ENCODE data around the gene DGKG. TPM values are rescaled to one million over a fixed set of nuclear protein-coding genes. Genes with fewer than 3 reads are reported as not detected.

The DGKG gene
- total and polyA plus RNA-seq, 2 of the 8 experiments (the other 6 are each of a cell fraction or from before 2014, with no cell fraction given) = 0.30 to 0.48 TPM

GRCh38 chr3:186144257-186144656 lies 217.8 kb downstream of the DGKG start (continued):
- TF ChIP-seq CHD7 (IDR thresholded peaks at IDR 0.05; ENCODE audit: insufficient replicate concordance, low read length) (no peak), SAP30 (IDR thresholded peaks at IDR 0.05; ENCODE audit: insufficient read depth, insufficient replicate concordance, low read length) (no peak), EZH2 (IDR thresholded peaks at IDR 0.05; ENCODE audit: low read depth, low read length, severe bottlenecking) (no peak), KDM1A (IDR thresholded peaks at IDR 0.05; ENCODE audit: borderline replicate concordance, low read length) (no peak), POU5F1 (IDR thresholded peaks at IDR 0.05; ENCODE audit: low read depth, low read length) (no peak), ASH2L (IDR thresholded peaks at IDR 0.05; ENCODE audit: low read length) (no peak), CBX8 (IDR thresholded peaks at IDR 0.05; ENCODE audit: borderline replicate concordance, low read depth, low read length) (no peak)
- TF ChIP-seq, protein P1, sequence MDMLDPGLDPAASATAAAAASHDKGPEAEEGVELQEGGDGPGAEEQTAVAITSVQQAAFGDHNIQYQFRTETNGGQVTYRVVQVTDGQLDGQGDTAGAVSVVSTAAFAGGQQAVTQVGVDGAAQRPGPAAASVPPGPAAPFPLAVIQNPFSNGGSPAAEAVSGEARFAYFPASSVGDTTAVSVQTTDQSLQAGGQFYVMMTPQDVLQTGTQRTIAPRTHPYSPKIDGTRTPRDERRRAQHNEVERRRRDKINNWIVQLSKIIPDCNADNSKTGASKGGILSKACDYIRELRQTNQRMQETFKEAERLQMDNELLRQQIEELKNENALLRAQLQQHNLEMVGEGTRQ (IDR thresholded peaks at IDR 0.05; ENCODE audit: low read length) = no peak
